Subcutaneous preadipocyte (primary cell): ENCODE results near the gene ACAD10. TPM values are rescaled to one million over a fixed set of nuclear protein-coding genes. Genes with fewer than 3 reads are reported as not detected.

ENCODE experiments used
- small RNA-seq: library from RNA; depleted of rRNA; stranded (forward); fragments of <200 nt; gene quantifications from one replicate; pipeline ENCODE3, GENCODE V24; 2012
- total RNA-seq: library from RNA; depleted of rRNA; stranded (reverse); fragments of >200 nt; gene quantifications from 2 replicates; pipeline ENCODE4 v1.2.3, GENCODE V29; 2012

ACAD10 gene
- total RNA-seq, result 20.2 and 28.2 TPM in 2 replicates

GRCh38 chr12:111685811-111686573, at the start of gene ACAD10, which contains the start of gene BRAP:
Gene ACAD10, plus strand, starts transcription at chr12:111686053. Its CDS starts 6,657 bp downstream, at chr12:111692710.
Gene BRAP, minus strand, starts transcription at chr12:111685956. Its CDS starts 164 bp downstream, at chr12:111685792.

GRCh38 chr12:111766608-111767361, 80.9 kb downstream of the ACAD10 start, which contains the start of gene ALDH2:
Gene ALDH2, plus strand, starts transcription at chr12:111766933. Its CDS starts 50 bp downstream, at chr12:111766983.

Small RNA genes within 50 kb of the gene (small RNA-seq; reads per million reads assigned to genes)
- not detected for gene MIR6761

Other genes starting within 250 kb of the ACAD10 start
- 30.5 and 48.7 TPM in 2 replicates for gene ATXN2, start 86.7 kb upstream of the ACAD10 start, total RNA-seq
- gene BRAP, start 97 bp upstream of the ACAD10 start, total RNA-seq, result 16.5 and 18.2 TPM in 2 replicates
- gene ALDH2, start 80.9 kb downstream of the ACAD10 start, total RNA-seq, result 13.5 and 13.6 TPM in 2 replicates
- 30.9 and 40.9 TPM in 2 replicates for gene MAPKAPK5, start 156.2 kb downstream of the ACAD10 start, total RNA-seq